MCF 10A (cell line): ENCODE results near the gene COX14. TPM values are rescaled to one million over a fixed set of nuclear protein-coding genes. Genes with fewer than 3 reads are reported as not detected.

ENCODE experiments used
- BruUV-seq: library from RNA; stranded (reverse); fragments of 400-500 nt; replicated peaks from 2 replicates; lab custom pipeline; 2021; lab: Mats Ljungman, UMichigan
- CTCF ChIA-PET: fragments of 300-600 bp; sonication (Branson Sonifier 250); formaldehyde crosslinking; extraction: SDS; loops from one replicate; lab custom pipeline; 2021; ENCODE audit warnings: antibody characterized with exemption, inconsistent platforms; lab: Yijun Ruan, JAX
- POLR2A ChIA-PET: fragments of 300-600, 350-650 bp; sonication (Branson Sonifier 250); formaldehyde crosslinking; extraction: SDS; loops from one replicate; lab custom pipeline; 2020; ENCODE audit warnings: antibody characterized with exemption, inconsistent platforms; lab: Yijun Ruan, JAX
- DNase-seq: peaks from one replicate; pipeline ENCODE4 v3.0.0-alpha.2; 2018; ENCODE audit not compliant: unreplicated experiment
- H3K27ac Mint-ChIP-seq: one replicate; pipeline ENCODE4 v1.8.0; 2022; ENCODE audit warnings: mild to moderate bottlenecking, low read depth, mixed read lengths; ENCODE audit not compliant: unreplicated experiment
- H3K27me3 Mint-ChIP-seq: one replicate; pipeline ENCODE4 v1.8.0; 2022; ENCODE audit warnings: mixed read lengths; ENCODE audit not compliant: insufficient read depth, unreplicated experiment
- H3K36me3 Mint-ChIP-seq: one replicate; pipeline ENCODE4 v1.8.0; 2022; ENCODE audit warnings: mild to moderate bottlenecking, moderate library complexity, mixed read lengths; ENCODE audit not compliant: insufficient read depth, unreplicated experiment
- H3K4me1 Mint-ChIP-seq: one replicate; pipeline ENCODE4 v1.8.0; 2022; ENCODE audit warnings: mixed read lengths; ENCODE audit not compliant: insufficient read depth, unreplicated experiment
- H3K4me3 Mint-ChIP-seq: one replicate; pipeline ENCODE4 v1.8.0; 2022; ENCODE audit warnings: mild to moderate bottlenecking, moderate library complexity, mixed read lengths; ENCODE audit not compliant: unreplicated experiment
- H3K9me3 Mint-ChIP-seq: one replicate; pipeline ENCODE4 v1.8.0; 2022; ENCODE audit warnings: mixed read lengths; ENCODE audit not compliant: unreplicated experiment
- intact Hi-C: fragments of 100-400 bp; cut with micrococcal nuclease; formaldehyde crosslinking; loops from 2 replicates; pipeline ENCODE4 v1.14.1; 2022
- total RNA-seq: library from RNA; stranded (reverse); gene quantifications from 2 replicates; pipeline ENCODE4 v1.2.3, GENCODE V29; 2022
- TF ChIP-seq, protein P1 (sequence below): fragments of 200-600 bp; IDR thresholded peaks from one replicate; pipeline ENCODE4 v1.8.0; 2022; ENCODE audit warnings: antibody characterized with exemption, mild to moderate bottlenecking; ENCODE audit not compliant: unreplicated experiment

Gene COX14
- total RNA-seq, 1 experiment from 2014 or later, result 43.6 TPM

DNA sequence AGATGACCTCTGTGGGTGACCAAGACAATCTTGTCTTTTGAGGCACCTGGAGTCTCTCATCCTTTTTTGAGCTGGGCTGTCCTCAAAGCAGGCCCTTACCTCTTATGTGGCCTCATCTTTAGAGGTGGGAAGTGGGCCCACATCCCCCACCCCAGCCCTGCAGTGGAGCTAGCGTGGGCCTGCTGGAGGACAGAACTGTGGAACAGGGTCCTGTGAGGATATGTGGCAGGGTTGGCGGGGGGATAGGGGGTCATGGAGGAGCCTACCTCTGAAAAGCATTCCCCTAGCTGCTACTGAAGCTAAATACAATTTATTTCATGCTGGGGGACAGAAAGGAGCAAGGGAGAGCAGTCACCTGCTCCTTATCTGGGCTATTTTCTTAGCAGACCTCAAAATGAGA lies 8.7 kb upstream of the COX14 start:
- TF ChIP-seq, protein P1, sequence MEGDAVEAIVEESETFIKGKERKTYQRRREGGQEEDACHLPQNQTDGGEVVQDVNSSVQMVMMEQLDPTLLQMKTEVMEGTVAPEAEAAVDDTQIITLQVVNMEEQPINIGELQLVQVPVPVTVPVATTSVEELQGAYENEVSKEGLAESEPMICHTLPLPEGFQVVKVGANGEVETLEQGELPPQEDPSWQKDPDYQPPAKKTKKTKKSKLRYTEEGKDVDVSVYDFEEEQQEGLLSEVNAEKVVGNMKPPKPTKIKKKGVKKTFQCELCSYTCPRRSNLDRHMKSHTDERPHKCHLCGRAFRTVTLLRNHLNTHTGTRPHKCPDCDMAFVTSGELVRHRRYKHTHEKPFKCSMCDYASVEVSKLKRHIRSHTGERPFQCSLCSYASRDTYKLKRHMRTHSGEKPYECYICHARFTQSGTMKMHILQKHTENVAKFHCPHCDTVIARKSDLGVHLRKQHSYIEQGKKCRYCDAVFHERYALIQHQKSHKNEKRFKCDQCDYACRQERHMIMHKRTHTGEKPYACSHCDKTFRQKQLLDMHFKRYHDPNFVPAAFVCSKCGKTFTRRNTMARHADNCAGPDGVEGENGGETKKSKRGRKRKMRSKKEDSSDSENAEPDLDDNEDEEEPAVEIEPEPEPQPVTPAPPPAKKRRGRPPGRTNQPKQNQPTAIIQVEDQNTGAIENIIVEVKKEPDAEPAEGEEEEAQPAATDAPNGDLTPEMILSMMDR, result no peak
- peaks cover 18% of the 10 kb centered on the region for H3K4me1 Mint-ChIP-seq
- no peak overlapping the region for H3K4me3 Mint-ChIP-seq
- intact Hi-C loops, result no loop called here
- H3K36me3 Mint-ChIP-seq, result peaks cover 33% of the 10 kb centered on the region
- no peaks in the 10 kb centered on the region for H3K27me3 Mint-ChIP-seq
- ChIA-PET CTCF (interaction anchor here (1.0 to 15.2 kb wide), 4 partner anchors 8 to 158 kb away, joined by 3 to 232 read pairs (median 51); partner anchors contain the start of genes COX14 and SMARCD1), POLR2A (interaction anchor here (0.6 to 5.8 kb wide), 4 partner anchors 8 to 18 kb away, joined by 3 to 44 read pairs (median 5); partner anchors contain the start of genes COX14 and SMARCD1)
- no peaks in the 10 kb centered on the region for H3K9me3 Mint-ChIP-seq
- H3K27ac Mint-ChIP-seq, result no peak overlapping the region
- no peak for DNase-seq
- no TSS peak for BruUV-seq

DNA sequence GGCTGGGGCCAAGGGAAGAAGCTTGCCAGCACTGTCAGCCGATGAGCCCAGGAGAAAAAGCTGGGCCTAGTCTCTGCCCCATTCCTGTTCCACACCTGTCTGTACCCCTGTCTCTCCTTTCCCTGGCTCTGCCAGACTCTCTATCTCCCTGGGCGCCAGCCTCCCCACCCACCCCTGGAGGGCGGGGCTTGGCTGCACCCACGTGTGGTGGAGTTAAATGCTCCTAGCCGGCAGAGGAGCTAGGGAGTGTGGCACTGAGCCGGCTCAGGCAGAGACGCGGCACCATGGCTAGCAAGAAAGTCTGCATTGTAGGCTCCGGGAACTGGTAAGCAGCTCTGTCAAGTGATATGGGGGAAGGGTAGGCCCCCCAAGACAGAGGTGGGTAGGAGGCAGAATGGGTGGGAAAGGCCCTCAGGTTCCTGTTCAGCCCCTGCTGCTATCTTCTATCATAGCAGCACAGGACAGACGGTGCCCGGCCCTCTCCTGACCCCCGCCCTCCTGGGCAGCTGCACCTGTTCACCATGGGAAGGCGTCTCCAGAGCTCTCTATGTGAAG lies 8.2 kb upstream of the COX14 start, which contains the start of gene GPD1:
Gene GPD1 (plus strand): TSS at position 242 of the 555 bp plus-strand sequence. CDS start 43 bp downstream, at position 285.
- intact Hi-C loops, result no loop called here
- TF ChIP-seq, protein P1, result no peak
- CTCF ChIA-PET, result interaction anchor here (1.1 to 15.2 kb wide), 4 partner anchors 8 to 132 kb away, joined by 3 to 232 read pairs (median 51); partner anchors contain the start of genes COX14 and SMARCD1
- POLR2A ChIA-PET, result interaction anchor here (0.6 to 5.8 kb wide), 5 partner anchors 7 to 924 kb away, joined by 3 to 44 read pairs (median 3); partner anchors contain the start of genes COX14 and SMARCD1
- Mint-ChIP-seq H3K27me3 (no peaks in the 10 kb centered on the region), H3K4me1 (peaks cover 17% of the 10 kb centered on the region), H3K36me3 (peaks cover 28% of the 10 kb centered on the region), H3K27ac (no peak within 1 kb of the TSS), H3K9me3 (no peaks in the 10 kb centered on the region), H3K4me3 (no peak within 1 kb of the TSS)
- BruUV-seq, result no TSS peak
- DNase-seq, result peak; percentile 67

DNA sequence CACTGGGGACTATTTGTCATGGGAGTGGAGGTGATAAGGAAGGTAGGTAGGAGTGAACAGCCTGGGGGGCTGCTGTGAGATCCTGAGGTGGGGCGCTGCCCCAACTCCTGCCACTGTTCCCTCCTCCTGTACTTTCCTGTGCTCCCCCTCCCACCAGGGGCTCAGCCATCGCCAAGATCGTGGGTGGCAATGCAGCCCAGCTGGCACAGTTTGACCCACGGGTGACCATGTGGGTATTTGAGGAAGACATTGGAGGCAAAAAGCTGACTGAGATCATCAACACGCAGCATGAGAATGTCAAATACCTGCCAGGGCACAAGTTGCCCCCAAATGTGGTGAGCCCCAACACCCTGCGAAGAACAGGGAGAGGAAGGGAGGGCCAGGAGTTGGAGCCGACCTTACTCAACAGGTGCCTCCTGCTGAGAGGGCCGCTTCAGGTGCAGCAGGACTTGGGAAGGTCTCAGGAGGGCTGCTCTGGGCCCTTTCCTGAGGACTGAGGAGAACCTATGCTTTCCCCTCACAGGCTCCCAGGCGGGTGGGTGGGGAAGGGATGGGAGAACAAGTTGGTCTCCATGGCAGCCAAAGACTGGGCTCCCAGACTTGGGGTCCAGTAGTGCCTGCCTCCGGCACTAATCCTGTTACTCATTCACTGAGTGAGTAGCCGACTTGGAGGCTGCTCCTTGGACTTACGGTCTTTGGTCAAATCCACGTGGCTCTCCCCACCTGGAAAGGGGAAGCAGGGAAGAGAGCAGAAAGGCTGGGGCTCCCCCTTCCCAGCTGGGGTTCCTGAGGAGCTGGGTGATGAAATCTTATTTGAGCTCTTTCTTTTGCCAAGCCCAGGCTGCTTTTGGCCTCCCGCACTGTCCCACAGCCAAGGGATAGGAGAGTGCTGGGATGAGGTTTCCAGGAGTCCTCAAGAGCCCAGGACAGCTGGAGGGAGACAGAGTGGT lies 7.3 kb upstream of the COX14 start:
- no peak overlapping the region for H3K27ac Mint-ChIP-seq
- intact Hi-C loops, result no loop called here
- ChIA-PET POLR2A (interaction anchor here (0.6 to 5.8 kb wide), 4 partner anchors 6 to 923 kb away, joined by 3 to 44 read pairs (median 5); partner anchors contain the start of genes COX14 and SMARCD1), CTCF (interaction anchor here (0.6 to 15.2 kb wide), 6 partner anchors 7 to 131 kb away, joined by 3 to 232 read pairs (median 5); partner anchors contain the start of genes COX14 and SMARCD1)
- peaks cover 23% of the 10 kb centered on the region for H3K36me3 Mint-ChIP-seq
- BruUV-seq, result no TSS peak
- no peaks in the 10 kb centered on the region for H3K27me3 Mint-ChIP-seq
- TF ChIP-seq, protein P1, result no peak
- no peak overlapping the region for H3K4me3 Mint-ChIP-seq
- H3K4me1 Mint-ChIP-seq, result peaks cover 8% of the 10 kb centered on the region
- DNase-seq, result no peak
- H3K9me3 Mint-ChIP-seq, result no peaks in the 10 kb centered on the region
